Ectodermal cell (in vitro differentiated cells): ENCODE measurements around the gene TMOD3.

ENCODE experiments used
- H3K27ac ChIP-seq: 2 replicates; pipeline ENCODE4 v1.7.0; 2013; ENCODE audit warnings: mild to moderate bottlenecking, low read depth, low read length; ENCODE audit not compliant: insufficient read depth, poor library complexity, severe bottlenecking
- H3K27me3 ChIP-seq: 2 replicates; pipeline ENCODE4 v1.7.0; 2013; ENCODE audit warnings: mild to moderate bottlenecking, low read length; ENCODE audit not compliant: insufficient read depth, control insufficient read depth, poor library complexity, severe bottlenecking
- H3K36me3 ChIP-seq: one replicate; pipeline ENCODE4 v1.7.0; 2013; ENCODE audit warnings: low read length; ENCODE audit not compliant: control insufficient read depth, insufficient read depth
- H3K4me1 ChIP-seq: one replicate; pipeline ENCODE4 v1.7.0; 2013; ENCODE audit warnings: low read length; ENCODE audit not compliant: control insufficient read depth, insufficient read depth
- H3K4me3 ChIP-seq: 2 replicates; pipeline ENCODE4 v1.7.0; 2013; ENCODE audit warnings: low read depth, low read length, control low read depth; ENCODE audit not compliant: insufficient read depth
- H3K9me3 ChIP-seq: 2 replicates; pipeline ENCODE4 v1.7.0; 2013; ENCODE audit warnings: mild to moderate bottlenecking, low read length, moderate library complexity; ENCODE audit not compliant: control insufficient read depth
- WGBS, 2 experiments: methylation state at CpG; one replicate each; pipeline ENCODE4 v1.1.7; 2013; ENCODE audit warnings: missing lambda C conversion rate in 2 of 2; 5-methylcytosine and 5-hydroxymethylcytosine counted together

The TMOD3 gene

DNA sequence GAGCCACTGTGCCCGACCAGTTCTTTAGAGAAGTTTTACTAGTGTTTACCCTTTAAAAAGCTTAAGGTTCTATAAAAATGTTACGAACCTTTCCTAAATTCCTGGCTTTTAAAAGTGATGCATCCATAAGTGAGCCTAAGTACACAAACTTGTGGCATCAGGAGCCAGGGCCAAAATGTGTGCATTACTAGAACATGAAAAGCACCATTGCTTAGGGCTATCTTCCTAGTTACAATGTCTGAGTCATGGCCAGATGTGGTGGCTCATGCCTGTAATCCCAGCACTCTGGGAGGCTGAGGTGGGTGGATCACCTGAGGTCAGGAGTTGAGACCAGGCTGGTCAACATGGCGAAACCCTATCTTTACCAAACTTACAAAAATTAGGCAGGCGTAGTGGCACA, 102.2 kb downstream of the TMOD3 start:
- no peaks in the 10 kb centered on the region for H3K27me3 ChIP-seq
- no peaks in the 10 kb centered on the region for H3K4me1 ChIP-seq
- no peaks in the 10 kb centered on the region for H3K9me3 ChIP-seq
- no peak overlapping the region for H3K4me3 ChIP-seq
- H3K27ac ChIP-seq: no peak overlapping the region
- 92 to 93% methylated on average over 4 of the region's 4 CpGs for WGBS, 2 experiments
- H3K36me3 ChIP-seq: no peaks in the 10 kb centered on the region

DNA sequence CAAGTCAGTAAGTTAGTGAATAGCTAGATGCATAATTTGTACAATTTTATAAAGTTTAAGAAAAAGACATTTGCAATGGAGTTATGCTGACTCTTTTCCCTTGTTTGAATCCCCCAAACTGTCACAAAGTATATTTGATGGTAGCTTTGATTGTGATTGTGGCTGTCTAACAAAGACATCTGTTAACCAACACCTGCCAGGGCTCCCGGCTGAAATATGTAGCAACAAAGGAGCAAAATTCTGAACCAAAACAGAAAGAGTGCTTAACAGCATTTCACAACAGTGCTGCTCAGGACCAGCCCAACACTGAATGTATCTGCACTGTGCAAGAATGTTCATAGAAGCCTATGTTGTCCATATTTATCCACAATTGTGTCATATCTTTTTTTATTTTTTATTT, 102.7 kb downstream of the TMOD3 start:
- no peaks in the 10 kb centered on the region for H3K9me3 ChIP-seq
- peaks cover 1% of the 10 kb centered on the region for H3K36me3 ChIP-seq
- no peaks in the 10 kb centered on the region for H3K4me1 ChIP-seq
- no peaks in the 10 kb centered on the region for H3K27me3 ChIP-seq
- 89 to 94% methylated on average over 1 of the region's 1 CpG for WGBS, 2 experiments
- no peak overlapping the region for H3K27ac ChIP-seq
- no peak overlapping the region for H3K4me3 ChIP-seq

DNA sequence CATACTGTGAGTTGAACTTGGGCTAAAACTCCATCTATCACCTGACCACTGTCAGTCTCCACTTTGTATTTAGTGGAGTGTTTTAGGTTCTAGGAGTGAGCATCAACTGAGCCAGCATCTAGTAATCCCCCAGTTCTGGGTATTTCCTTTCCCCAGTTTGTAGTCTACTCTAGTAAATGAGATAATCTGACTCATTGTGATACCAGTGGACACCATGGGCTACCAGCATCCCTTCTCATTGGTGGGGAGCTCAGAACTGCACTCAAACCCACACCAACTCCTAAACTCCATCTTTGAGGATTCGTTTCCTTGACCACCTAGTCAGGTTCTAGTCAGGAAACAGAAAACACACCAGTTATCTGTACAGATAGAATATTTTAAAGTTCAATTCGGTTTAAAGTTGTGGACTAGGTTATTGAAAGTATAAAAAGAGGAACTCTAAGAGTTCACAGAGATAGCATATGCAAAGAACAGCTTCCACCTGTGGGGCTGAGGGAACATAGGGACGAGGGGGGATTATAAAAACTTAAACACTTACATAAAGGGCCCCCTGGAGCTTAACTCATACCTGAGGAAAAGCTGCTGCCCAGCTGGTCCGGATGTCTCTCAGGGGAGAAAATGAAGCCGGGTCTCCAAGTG, 106.1 kb downstream of the TMOD3 start:
- Histone ChIP-seq H3K27ac (no peak overlapping the region), H3K36me3 (peaks cover 7% of the 10 kb centered on the region), H3K4me3 (peak overlapping the region; percentile 24), H3K27me3 (no peaks in the 10 kb centered on the region), H3K9me3 (no peaks in the 10 kb centered on the region), H3K4me1 (no peaks in the 10 kb centered on the region)
- WGBS, 2 experiments: 90 to 95% methylated on average over 5 of the region's 5 CpGs

DNA sequence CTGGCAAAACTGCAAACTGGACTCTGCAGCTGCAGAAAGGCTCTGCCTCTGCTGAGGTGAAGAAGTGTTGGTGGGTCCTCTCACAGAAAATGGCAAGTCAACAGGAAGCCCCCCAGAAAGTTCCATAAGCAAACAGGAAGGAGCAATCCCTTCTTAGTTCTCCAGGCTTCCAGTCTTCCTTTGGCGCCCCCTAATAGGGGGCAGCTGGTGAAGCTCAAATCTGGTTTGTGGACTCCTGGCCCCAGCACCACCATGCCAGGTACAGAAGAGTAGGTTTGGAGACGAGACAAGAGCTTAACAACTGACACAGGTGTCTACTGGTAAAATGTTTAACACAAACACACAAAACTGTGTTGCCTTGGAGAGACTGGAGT, 106.6 kb downstream of the TMOD3 start:
- WGBS, 2 experiments: 71 to 83% methylated on average over 2 of the region's 2 CpGs
- H3K27ac ChIP-seq: no peak overlapping the region
- no peaks in the 10 kb centered on the region for H3K9me3 ChIP-seq
- H3K27me3 ChIP-seq: no peaks in the 10 kb centered on the region
- H3K4me3 ChIP-seq: peak overlapping the region; percentile 24
- H3K4me1 ChIP-seq: no peaks in the 10 kb centered on the region
- H3K36me3 ChIP-seq: peaks cover 7% of the 10 kb centered on the region

DNA sequence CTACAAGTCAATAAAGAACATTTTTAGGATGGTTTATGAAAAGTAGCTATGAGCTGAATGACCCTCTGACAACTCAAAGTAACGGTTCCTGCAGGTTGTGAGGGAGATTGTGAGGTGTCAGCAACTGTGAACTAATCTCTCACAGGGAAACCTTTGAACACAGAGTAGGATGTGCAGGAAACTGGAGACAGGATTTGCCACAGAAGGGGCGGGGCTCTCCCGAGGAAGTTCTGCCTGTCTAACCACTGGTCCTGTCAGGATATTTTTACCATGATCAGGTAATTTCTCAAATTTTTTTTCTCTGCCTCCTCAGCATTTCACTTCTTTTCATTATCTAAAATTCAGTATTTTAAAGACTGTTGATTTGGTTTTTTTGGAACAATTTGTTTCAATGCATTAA, 108.8 kb downstream of the TMOD3 start:
- Histone ChIP-seq H3K36me3 (peaks cover 7% of the 10 kb centered on the region), H3K9me3 (no peaks in the 10 kb centered on the region), H3K4me1 (no peaks in the 10 kb centered on the region), H3K27me3 (no peaks in the 10 kb centered on the region), H3K27ac (no peak overlapping the region), H3K4me3 (no peak overlapping the region)
- WGBS, 2 experiments: 94 to 96% methylated on average over 3 of the region's 3 CpGs

DNA sequence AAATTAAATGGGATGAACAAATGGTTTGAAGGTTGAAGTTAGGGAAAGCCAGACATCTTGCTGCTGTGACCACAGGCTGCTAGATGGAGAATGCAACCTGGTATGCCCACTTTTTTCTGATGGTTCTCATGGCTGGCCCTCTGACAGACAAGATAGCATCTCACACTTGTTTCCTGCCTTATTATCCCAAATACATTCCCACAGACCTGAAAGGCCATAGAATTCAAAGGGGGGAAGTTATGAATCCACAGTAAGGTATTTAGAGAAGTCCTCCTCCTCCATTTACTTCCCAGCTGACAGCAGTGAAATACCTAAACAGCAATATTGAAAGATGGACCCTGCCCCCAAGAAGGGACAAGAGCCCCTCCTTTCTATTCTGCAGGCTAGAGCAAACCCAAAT, 109.8 kb downstream of the TMOD3 start:
- Histone ChIP-seq H3K27me3 (no peaks in the 10 kb centered on the region), H3K27ac (no peak overlapping the region), H3K36me3 (peaks cover 7% of the 10 kb centered on the region), H3K4me1 (no peaks in the 10 kb centered on the region), H3K9me3 (no peaks in the 10 kb centered on the region), H3K4me3 (no peak overlapping the region)

DNA sequence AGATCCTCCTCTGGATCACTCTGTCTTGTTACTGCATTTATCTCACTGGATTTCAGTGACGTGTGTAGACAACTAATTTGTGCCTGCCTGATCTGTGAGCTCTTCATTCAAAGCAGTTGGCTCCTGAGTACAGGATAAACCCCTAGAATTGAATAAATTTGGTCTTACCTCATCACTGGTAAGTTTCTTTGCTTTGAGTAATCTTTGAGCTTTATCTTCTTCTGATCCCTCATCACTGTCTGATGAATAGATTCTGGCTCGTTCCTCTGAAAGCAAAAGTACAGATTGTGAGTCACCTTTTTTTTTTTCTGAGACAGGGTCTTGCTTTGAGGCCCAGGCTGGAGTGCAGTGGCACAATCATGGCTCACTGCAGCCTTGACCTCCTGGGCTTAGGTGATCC, 117.7 kb downstream of the TMOD3 start:
- Histone ChIP-seq H3K36me3 (peaks cover 49% of the 10 kb centered on the region), H3K4me3 (no peak overlapping the region), H3K27ac (no peak overlapping the region), H3K27me3 (no peaks in the 10 kb centered on the region), H3K4me1 (no peaks in the 10 kb centered on the region), H3K9me3 (no peaks in the 10 kb centered on the region)
- WGBS, 2 experiments: 45 to 48% methylated on average over 2 of the region's 2 CpGs

DNA sequence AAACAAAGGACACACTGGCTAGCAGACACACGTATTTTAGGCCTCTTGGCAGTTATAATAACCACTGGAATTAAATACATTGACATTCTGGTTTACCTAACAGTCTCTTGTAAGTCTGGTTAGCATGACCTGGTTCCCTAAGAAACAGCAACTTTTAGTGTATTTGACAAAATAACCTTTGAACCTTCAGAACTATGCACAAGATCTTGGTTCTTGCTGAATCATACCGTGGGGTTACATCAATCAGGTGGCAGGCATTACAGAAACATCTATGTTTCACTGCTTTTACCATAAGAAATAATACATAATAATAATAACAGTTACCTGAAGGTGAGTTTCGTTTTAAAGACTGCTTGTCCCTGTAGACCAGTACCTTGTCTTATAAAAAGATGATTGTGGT, 123.4 kb downstream of the TMOD3 start:
- 95 to 97% methylated on average over 3 of the region's 3 CpGs for WGBS, 2 experiments
- H3K4me1 ChIP-seq: no peaks in the 10 kb centered on the region
- peaks cover 51% of the 10 kb centered on the region for H3K36me3 ChIP-seq
- H3K27me3 ChIP-seq: no peaks in the 10 kb centered on the region
- H3K9me3 ChIP-seq: no peaks in the 10 kb centered on the region
- no peak overlapping the region for H3K4me3 ChIP-seq
- H3K27ac ChIP-seq: no peak overlapping the region

DNA sequence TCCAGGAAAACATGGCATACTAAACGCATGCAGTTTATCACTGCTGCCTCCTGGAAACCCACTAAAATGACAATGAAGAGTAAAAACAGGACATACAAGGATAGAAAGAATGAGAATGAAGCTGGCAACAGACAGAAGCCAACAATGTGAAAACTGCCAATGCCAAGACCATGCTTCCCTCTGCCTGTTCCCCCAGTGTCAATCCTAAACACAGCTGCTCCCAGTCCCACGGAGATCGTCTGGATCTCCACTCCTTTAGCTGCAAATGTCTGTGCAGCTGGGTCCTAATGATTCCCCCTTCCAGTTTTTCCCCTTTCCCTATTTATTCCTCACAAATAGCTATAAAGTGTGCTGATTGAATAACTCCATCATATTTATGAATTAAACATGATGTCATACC, 126.1 kb downstream of the TMOD3 start:
- Histone ChIP-seq H3K27ac (no peak overlapping the region), H3K9me3 (no peaks in the 10 kb centered on the region), H3K4me1 (no peaks in the 10 kb centered on the region), H3K27me3 (no peaks in the 10 kb centered on the region), H3K36me3 (peaks cover 31% of the 10 kb centered on the region), H3K4me3 (no peak overlapping the region)
- WGBS, 2 experiments: 95 to 96% methylated on average over 3 of the region's 3 CpGs
